Stimulated activated CD8-positive, alpha-beta memory T cell treated with anti-CD3 and anti-CD28 coated beads, Interleukin-15, amount 100 ng/mL, for 48 hours (primary cell): Measurements from ENCODE around the gene PKIG.
"Not testable (repeated sequence)": the region's sequence is repeated elsewhere in the genome, so short reads cannot be mapped to it uniquely, and the experiment has no call there.

Source experiments
- DNase-seq, 2 donors: peaks; one replicate each; pipeline ENCODE4 v3.0.0-alpha.2; 2020; ENCODE audit warnings: low read depth in 2 of 2

The PKIG gene

DNA sequence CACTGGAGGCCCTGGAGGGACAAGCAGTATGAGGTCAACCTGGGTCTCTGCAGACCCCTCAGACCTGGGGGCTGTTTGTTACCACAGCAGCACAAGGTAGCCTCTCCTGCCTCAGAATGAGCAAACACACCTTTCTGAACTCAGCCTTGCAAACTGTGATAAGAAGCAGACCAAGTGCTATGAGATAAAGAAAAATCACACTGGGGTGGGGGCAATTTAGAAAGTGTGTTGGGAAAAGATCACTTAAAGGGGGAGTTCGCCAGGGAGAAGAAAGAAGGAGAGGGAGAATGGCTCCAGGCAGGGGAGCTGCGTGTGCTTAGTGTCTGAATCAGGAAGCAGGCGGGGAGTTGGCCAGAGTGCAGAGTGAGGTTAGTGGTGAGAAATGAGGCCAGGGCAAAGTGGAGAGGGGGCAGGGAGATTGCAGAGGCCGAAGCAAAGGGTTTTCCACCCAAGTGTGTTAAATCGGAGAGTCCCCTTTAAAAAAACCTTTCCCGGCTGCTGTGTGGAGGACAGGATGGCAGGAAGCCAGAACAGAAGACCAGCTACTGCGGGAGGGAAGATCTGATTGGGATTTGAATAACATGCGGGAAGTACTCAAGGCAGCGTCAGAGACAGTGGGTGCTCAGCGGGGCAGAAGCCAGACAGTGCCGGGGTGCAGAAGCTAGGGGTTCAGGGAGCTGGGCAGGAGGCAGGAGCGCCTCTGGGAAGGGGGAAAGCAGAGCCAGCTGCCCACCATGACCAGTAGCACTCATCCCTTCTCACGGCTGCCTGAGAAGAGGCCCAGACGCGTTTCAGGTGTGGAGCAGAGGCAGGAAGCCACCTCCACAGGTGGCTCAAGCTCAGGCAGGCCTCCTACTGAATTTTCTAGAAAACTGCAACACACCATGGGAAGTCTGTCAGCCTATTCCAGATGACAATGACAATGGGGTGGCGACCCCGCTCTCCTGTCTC, 60.1 kb downstream of the PKIG start:
- DNase-seq: no peak

GRCh38 chr20:44643154-44643519, 60.8 kb downstream of the PKIG start:
- DNase-seq: no peak

DNA sequence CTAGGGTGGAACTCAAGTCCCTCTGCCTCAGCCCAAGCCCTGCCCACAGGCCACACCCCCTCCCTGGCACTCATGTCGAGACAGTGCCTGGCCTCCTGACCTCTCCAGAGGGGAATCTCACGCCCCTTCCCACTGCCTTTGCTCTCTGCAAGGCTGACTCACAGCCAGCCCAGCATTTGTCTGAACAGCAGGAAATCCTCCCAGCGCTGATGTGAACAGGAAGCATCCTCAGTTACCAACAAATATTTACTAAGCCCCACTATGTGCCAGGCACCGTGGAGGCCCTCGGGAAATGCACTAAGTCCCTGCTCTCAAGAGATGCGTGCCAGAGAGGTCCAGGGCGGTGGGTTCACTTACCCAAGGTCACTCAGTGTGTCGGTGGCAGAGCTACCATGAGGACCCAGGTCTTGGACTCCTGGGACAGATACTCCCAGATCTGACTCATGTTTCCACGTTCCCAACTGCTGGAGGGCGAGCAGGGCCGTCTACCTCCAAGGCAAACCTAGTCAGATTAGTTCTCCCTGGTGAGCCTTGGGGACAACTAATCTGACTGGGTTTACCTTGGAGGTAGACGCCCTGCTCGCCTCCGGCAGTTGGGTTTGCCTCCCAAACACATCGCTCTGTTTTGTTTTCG, 61.3 kb downstream of the PKIG start:
- DNase-seq: no peak

DNA sequence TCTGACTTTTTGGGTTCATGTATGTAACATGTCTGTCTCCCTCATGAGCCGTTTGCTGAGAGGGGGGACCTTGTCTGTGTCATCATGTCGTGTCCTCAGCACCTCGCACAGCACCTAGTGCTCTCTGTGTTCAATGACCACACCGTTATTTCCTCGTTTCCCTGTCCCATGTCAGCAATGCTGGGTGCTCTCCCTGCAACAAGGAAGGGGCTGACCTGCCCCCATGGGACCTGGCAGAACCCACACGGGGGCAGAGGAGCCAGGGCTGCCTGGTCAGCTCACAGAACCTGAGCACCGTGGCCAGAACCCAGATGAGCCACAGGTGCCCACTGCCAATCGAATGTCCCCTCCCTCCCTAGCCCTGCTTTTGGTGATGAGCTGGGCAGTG, 61.8 kb downstream of the PKIG start:
- no peak for DNase-seq

- DNase-seq: no peak
Observed at GRCh38 chr20:44644667-44645131, 62.3 kb downstream of the PKIG start.

GRCh38 chr20:44646023-44646640, 63.8 kb downstream of the PKIG start:
- no peak for DNase-seq

DNA sequence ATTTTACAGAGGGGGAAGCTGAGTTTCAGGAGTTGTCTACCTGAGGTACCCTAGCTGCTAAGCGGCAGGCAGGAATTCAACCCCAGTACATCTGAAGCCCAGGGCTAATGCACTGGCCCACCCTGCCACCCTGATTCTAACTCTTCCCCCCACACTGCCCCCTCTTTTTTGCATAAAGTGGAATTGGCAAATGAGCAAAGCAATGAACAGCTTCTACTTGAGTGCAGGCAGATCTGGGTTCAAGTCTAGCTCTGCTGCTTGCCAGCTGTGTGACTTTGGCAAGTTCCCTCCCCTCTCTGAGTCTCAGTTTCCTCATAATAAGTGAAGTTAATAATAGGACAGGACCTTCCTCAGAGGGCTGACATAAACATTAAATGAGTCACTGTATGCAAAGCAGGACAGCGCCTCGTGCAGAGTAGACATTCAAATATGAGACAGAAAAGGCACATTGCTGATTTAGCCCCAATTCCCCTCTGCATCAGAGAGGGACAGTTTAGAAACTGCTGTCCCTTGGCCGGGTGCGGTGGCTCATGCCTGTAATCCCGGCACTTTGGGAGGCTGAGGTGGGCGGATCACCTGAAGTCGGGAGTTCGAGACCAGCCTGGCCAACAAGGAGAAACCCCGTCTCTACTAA, 64.4 kb downstream of the PKIG start:
- no peak for DNase-seq

- DNase-seq: no peak
Observed at GRCh38 chr20:44648068-44648467, 65.7 kb downstream of the PKIG start.

DNA sequence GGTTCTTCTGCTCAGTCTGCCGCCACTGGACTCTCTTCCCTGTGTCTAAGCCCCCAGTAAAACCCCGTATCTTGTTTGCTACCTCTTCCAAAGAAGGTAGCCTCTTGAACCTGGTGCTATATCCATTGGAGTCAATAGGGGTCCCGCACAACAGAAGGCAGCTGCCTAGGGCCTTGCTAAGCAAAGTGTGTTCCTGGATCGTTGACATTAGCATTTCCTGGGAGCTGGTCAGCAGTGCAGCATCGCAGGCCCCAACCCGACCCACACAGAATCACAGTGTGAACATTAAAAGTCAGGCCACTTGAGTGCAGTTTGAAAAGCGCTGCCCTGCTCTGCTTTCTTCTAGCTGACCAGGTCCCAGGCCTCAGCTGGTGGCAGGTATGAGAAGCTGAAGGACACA, 66.2 kb downstream of the PKIG start:
- DNase-seq: no peak

GRCh38 chr20:44649126-44649525, 66.7 kb downstream of the PKIG start:
- no peak for DNase-seq

DNA sequence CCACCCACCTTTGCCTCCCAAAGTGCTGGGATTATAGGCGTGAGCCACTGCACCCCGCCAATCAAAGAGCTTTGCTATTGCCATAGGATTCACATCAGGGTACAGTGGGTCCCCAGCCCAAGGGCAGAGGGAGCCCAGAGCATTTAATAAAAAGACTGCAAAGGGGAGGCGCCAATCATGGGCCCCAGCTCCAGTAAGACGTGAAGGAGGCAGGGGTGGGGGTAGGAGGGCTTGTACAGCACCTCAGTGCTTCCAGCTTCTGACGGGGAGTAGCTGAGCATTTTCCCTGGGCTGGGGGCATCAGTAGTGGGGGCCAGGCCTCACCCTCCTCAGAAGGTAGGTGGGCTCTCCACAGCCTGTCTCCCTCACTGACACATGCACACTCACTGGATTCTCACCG, 67.6 kb downstream of the PKIG start:
- DNase-seq: no peak

DNA sequence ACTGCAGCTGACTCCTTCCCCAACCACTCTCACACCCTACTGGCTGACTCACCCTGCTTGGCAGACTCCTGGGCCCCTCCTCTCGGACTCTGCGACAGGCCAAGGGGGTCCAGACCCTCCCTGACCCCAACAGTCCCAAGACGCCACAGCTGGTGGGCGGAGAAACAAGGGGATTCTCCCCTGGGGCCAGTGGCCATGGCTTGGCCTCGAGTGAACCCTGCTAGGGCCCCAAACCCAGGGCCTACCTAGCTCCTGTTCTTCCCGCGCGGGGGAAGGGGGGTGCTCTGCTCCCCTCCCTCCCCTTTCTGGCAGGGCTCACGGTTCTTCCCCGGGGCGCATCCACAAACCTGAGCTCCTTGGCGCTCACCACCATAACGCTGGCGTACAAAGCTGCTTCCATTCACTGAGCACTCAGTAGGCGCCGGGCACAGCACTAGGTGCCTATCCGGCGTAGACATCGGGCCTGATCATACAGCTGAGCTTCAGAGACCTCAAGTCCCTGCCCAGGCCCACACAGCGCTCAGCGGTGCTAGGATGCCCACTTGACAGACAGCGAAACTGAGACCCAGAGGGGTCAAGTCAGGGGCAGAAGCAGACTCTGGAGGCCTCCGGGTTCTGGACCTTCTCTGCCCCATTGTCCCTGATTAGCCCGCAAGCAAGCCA, 68.5 kb downstream of the PKIG start:
- no peak for DNase-seq

DNA sequence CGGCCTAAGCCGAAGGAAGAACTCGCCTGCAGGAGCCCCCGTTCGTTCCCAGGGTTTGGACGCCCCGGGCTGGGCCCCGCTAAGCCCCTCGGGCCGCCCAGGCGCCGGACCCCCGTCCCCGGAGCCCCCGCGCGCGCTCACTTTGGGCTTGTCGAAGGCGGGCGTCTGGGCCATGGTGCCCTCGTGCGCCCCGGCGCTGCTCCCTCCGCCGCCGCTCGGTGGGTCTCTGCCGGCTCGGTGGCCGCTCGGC, 69.0 kb downstream of the PKIG start:
- no peak for DNase-seq

DNA sequence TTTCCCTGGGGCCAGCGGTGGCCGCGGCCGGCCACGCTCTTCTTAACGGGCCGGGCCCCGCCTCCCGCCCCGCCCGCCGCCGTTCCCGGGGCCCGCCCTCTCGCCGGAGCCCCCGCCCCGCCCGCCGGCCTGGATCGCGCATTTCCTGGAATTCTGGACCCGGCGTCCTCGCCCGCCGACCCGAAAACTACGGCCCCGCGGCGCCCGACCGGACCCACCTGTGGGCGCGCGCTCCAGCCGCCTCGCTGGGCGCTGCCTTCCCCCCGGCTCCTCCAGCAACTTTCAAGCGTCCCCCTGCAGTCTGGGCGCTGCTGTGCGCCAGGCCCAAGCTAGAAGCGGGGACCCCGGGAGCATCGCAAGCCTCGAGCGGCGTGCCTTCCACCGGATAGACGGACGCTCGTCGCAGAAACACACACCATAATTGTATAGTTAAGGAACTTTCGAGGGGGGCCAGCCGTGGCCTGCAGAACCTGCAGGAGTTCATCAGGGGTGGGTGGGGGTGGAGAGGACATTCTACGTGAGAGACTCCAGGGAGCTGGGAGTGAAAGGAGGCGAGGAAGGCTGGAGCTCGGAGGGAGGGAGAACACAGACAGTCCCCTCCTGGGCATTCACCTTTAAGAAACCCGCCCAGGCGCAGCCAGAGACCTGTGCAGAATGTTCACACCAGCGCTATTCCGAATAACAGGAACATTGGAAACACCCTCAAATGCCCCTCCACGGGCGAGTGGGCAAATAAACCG, 69.5 kb downstream of the PKIG start, which contains the start of gene ADA:
Gene ADA, minus strand, starts transcription at position 16 of the 740 bp plus-strand sequence. CDS start 92 bp downstream, outside the sequence.
- no peak for DNase-seq

DNA sequence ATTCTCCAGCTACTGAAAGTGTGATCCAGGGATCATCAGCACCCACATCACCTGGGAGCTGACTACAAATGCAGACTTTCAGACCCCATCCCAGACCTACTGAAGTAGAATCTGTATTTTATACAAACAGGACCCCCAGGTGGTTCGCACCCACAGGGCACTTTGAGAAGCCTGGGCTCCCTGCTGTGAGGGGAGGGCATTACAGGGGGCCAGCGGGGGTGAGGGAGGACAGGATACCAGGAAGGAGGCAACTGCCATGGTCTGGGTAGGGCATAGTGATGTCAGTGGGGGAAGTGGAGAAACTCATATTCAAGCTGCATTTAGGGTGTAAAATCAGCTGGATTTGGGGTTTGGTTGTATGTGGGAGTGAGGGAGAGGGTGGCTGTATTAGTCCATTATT, 71.2 kb downstream of the PKIG start:
- no peak for DNase-seq

DNA sequence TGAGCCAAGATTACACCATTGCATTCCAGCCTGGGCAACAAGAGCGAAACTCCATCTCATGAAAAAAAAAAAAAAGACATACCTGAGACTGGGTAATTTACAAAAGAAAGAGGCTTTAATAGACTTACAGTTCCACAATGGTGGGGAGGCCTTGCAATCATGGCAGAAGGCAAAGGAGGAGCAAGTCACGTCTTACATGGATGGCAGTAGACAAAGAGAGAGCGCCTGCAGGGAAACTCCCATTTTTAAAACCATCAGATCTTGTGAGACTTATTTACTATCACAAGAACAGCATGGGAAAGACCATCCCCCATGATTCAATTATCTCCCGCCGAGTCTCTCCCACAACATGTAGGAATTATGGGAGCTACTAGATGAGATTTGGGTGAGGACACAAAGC, 71.8 kb downstream of the PKIG start:
- not testable (repeated sequence) for DNase-seq

DNA sequence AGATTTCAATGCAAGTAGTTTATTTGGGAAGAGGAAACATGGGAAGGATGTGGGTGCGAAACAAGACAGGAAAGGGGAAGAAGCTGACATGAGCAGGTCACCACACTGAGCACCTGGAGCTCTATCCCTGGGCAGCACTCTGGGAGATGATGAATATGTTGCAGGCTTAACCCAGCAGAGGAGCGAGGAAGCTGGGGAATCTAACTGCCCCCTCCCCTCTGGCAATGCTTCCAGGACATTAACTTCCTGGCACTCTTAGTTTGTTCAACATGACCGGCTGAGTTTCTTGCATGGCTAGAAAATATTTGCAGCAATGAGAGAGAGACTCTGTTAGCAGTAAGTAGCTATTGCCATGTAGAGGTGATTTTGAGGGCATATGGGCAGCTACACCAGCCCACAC, 74.1 kb downstream of the PKIG start:
- DNase-seq: no peak

- no peak for DNase-seq
Observed at GRCh38 chr20:44657875-44658274, 75.5 kb downstream of the PKIG start.

DNA sequence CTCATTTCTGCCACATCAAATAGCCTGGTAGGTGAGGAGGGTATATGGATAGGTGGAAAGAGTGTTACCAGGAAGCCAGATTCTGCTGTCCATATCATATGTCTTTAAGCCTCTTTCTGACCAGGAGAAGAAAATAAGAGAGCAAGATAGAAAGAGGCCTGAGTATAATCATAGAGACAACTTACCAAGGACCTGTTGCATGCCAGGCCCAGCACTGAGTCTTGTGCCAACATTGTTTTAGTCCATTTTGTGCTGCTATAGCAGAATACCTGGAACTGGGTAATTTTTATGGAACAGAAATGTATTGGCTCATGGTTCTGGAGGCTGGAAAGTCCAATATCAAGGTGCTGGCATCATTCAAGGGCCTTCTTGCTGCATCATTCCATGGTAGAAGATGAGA, 76.4 kb downstream of the PKIG start:
- DNase-seq: no peak

- no peak for DNase-seq
Observed at GRCh38 chr20:44659931-44660330, 77.6 kb downstream of the PKIG start.

GRCh38 chr20:44660581-44660980, 78.2 kb downstream of the PKIG start:
- DNase-seq: no peak
